ENCODE results near the gene GRPEL1.

DNA sequence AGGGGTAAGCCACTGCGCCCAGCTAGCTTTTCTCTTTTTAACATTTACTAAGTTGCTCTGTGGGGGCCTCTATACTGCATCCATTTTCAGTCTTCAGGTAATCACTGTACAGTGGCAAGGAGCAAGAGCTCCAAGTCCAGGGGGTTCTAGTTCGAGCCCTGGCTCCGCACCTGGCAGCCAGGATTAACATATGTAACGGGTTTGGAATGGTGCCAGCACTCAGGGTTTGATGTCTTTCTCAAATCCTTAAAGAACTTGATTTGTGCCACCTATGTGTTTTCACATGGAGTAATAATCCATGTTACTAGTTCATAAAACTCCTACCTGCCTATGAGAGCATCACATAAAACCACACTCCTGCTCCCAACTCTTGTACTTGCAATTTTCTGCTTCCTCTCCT lies 4.5 kb downstream of the GRPEL1 start:
- TF ChIP-seq, protein P1, sequence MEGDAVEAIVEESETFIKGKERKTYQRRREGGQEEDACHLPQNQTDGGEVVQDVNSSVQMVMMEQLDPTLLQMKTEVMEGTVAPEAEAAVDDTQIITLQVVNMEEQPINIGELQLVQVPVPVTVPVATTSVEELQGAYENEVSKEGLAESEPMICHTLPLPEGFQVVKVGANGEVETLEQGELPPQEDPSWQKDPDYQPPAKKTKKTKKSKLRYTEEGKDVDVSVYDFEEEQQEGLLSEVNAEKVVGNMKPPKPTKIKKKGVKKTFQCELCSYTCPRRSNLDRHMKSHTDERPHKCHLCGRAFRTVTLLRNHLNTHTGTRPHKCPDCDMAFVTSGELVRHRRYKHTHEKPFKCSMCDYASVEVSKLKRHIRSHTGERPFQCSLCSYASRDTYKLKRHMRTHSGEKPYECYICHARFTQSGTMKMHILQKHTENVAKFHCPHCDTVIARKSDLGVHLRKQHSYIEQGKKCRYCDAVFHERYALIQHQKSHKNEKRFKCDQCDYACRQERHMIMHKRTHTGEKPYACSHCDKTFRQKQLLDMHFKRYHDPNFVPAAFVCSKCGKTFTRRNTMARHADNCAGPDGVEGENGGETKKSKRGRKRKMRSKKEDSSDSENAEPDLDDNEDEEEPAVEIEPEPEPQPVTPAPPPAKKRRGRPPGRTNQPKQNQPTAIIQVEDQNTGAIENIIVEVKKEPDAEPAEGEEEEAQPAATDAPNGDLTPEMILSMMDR (IDR thresholded peaks at IDR 0.05) = no peak
- no peak for TF ChIP-seq POLR2AphosphoS5 (IDR thresholded peaks at IDR 0.05; ENCODE audit: low read depth, low read length)
